ENCODE data around the gene SDHA.

GRCh38 chr5:213803-214395 lies 4.2 kb upstream of the SDHA start:
- TF ChIP-seq POLR2A (IDR thresholded peaks at IDR 0.05) = no peak
- TF ChIP-seq CTCF (IDR thresholded peaks at IDR 0.05) = no peak
